HUES6 (cell line): ENCODE measurements around the gene CAPG.

Experiments used
- H3K27ac ChIP-seq: 2 replicates; pipeline ENCODE4 v1.7.0; 2013; ENCODE audit warnings: low read depth, mild to moderate bottlenecking, low read length, inconsistent platforms
- H3K27me3 ChIP-seq: 2 replicates; pipeline ENCODE4 v1.6.1; 2013; ENCODE audit warnings: low read length; ENCODE audit not compliant: control insufficient read depth, insufficient read depth
- H3K36me3 ChIP-seq: 2 replicates; pipeline ENCODE4 v1.6.1; 2013; ENCODE audit warnings: low read length; ENCODE audit not compliant: control insufficient read depth, insufficient read depth
- H3K4me1 ChIP-seq: 2 replicates; pipeline ENCODE4 v1.6.1; 2013; ENCODE audit warnings: low read length; ENCODE audit not compliant: control insufficient read depth, insufficient read depth
- H3K4me3 ChIP-seq: 2 replicates; pipeline ENCODE4 v1.5.1; 2013; ENCODE audit warnings: low read depth, low read length
- H3K9ac ChIP-seq: one replicate; pipeline ENCODE4 v1.6.1; 2013; ENCODE audit warnings: mild to moderate bottlenecking, low read length
- H3K9me3 ChIP-seq: 2 replicates; pipeline ENCODE4 v1.6.1; 2013; ENCODE audit warnings: low read depth, low read length; ENCODE audit not compliant: control insufficient read depth, insufficient read depth

CAPG gene

DNA sequence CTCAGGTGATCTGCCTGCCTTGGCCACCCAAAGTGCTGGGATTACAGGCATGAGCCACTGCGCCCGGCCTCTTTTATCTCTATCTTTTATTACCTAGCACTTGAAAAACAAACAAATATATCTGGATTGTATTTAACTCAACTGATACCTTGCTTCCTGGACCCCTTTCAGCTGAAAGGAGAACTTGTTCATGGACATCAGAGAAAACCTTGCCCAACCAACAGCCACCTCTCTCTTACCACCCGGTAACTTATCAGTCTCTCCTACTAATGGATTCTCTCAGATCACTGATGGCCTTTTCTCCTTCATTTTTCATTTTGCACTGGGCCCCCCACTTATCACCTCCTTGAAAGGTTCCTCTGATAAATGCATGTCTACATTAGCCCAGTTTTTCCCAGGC, 62.6 kb downstream of the CAPG start:
- Histone ChIP-seq H3K27ac (no peak overlapping the region), H3K4me1 (no peaks in the 10 kb centered on the region), H3K9me3 (no peaks in the 10 kb centered on the region), H3K36me3 (peaks cover 75% of the 10 kb centered on the region), H3K27me3 (no peaks in the 10 kb centered on the region), H3K4me3 (no peak overlapping the region), H3K9ac (no peak overlapping the region)
